HG02759 (cell line): ENCODE data around the gene MRGPRD.

Experiments used
- ATAC-seq: cut with Tn5 transposase; IDR thresholded peaks from one replicate; pipeline ENCODE4 v1.9.1; 2021; ENCODE audit warnings: mild to moderate bottlenecking, moderate library complexity; ENCODE audit not compliant: unreplicated experiment

The MRGPRD gene

GRCh38 chr11:68980776-68981065 lies at the start of gene MRGPRD:
MRGPRD (minus strand) TSS chr11:68980986; CDS start chr11:68980986, 0 bp downstream.
- ATAC-seq = no peak

GRCh38 chr11:69030301-69030700 lies 49.5 kb upstream of the MRGPRD start:
- ATAC-seq = no peak

- ATAC-seq = no peak
Observed at GRCh38 chr11:69027704-69028372, 47.1 kb upstream of the MRGPRD start.

GRCh38 chr11:69024509-69024908 lies 43.7 kb upstream of the MRGPRD start:
- ATAC-seq = no peak

GRCh38 chr11:69022260-69022659 lies 41.5 kb upstream of the MRGPRD start:
- no peak for ATAC-seq

GRCh38 chr11:69018924-69019323 lies 38.1 kb upstream of the MRGPRD start:
- ATAC-seq = no peak

- no peak for ATAC-seq
Observed at GRCh38 chr11:69017951-69018350, 37.2 kb upstream of the MRGPRD start.

GRCh38 chr11:69014898-69015549 lies 34.2 kb upstream of the MRGPRD start:
- no peak for ATAC-seq

GRCh38 chr11:69014084-69014851 lies 33.5 kb upstream of the MRGPRD start:
- ATAC-seq = no peak

- no peak for ATAC-seq
Observed at GRCh38 chr11:69013009-69013951, 32.5 kb upstream of the MRGPRD start, which contains the start of gene MRGPRF. MRGPRF (minus strand) TSS chr11:69013246; CDS start chr11:69009901, 3,345 bp downstream.

GRCh38 chr11:69012092-69013008 lies 31.6 kb upstream of the MRGPRD start:
- no peak for ATAC-seq

- ATAC-seq = no peak
Observed at GRCh38 chr11:69011624-69012091, 30.9 kb upstream of the MRGPRD start.

- no peak for ATAC-seq
Observed at GRCh38 chr11:69010964-69011623, 30.3 kb upstream of the MRGPRD start.

- no peak for ATAC-seq
Observed at GRCh38 chr11:69010361-69010891, 29.6 kb upstream of the MRGPRD start.

- ATAC-seq = no peak
Observed at GRCh38 chr11:69009441-69010211, 28.8 kb upstream of the MRGPRD start.

GRCh38 chr11:69008737-69009440 lies 28.1 kb upstream of the MRGPRD start:
- ATAC-seq = no peak

- ATAC-seq = no peak
Observed at GRCh38 chr11:69007975-69008381, 27.2 kb upstream of the MRGPRD start.
